ENCODE measurements around the gene PPRC1. TPM values are rescaled to one million over a fixed set of nuclear protein-coding genes. Genes with fewer than 3 reads are reported as not detected.

The PPRC1 gene
- total RNA-seq, 1 donor from 2014 or later: 11.7 TPM

GRCh38 chr10:102133373-102134195, 744 bp downstream of the PPRC1 start:
- peak overlapping the region; percentile 71 for H3K9ac ChIP-seq
- Mint-ChIP-seq H3K27ac (peak overlapping the region; percentile 93), H3K36me3 (peaks cover 8% of the 10 kb centered on the region), H3K4me3 (peak overlapping the region; percentile 99), H3K4me1 (peaks cover 23% of the 10 kb centered on the region), H3K9me3 (no peaks in the 10 kb centered on the region), H3K27me3 (ENCODE audit: insufficient read depth, low read depth) (peaks cover 8% of the 10 kb centered on the region)
- peaks cover 51% of the 10 kb centered on the region for H4K20me1 ChIP-seq (ENCODE audit: low read depth)
- H3K4me2 ChIP-seq: peak overlapping the region; percentile 96
- H2AFZ ChIP-seq (replicated peaks): peak overlapping the region; percentile 70
- DNase-seq (ENCODE audit: low spot score): peak; percentile 65
- H3K36me3 ChIP-seq: no peaks in the 10 kb centered on the region
- H3K4me3 ChIP-seq: peak overlapping the region; percentile 91
- H3K9me3 ChIP-seq (ENCODE audit: low read depth): no peaks in the 10 kb centered on the region
- H3K27ac ChIP-seq: peak overlapping the region; percentile 18
- H3K79me2 ChIP-seq (ENCODE audit: low read depth): peaks cover 58% of the 10 kb centered on the region
- no peaks in the 10 kb centered on the region for H3K27me3 ChIP-seq
- peaks cover 4% of the 10 kb centered on the region for H3F3A ChIP-seq (ENCODE audit: low read depth)
- TF ChIP-seq EZH2 (IDR thresholded peaks at IDR 0.05) (no peak), EZH2phosphoT487 (IDR thresholded peaks at IDR 0.05) (no peak)
- peaks cover 16% of the 10 kb centered on the region for H3K4me1 ChIP-seq

- peak overlapping the region; percentile 70 for H3K27ac Mint-ChIP-seq
- H3K4me3 Mint-ChIP-seq: peak overlapping the region; percentile 99
- Histone ChIP-seq H3K27me3 (no peaks in the 10 kb centered on the region), H3K36me3 (no peaks in the 10 kb centered on the region), H3K4me2 (peak overlapping the region; percentile 96), H2AFZ (replicated peaks) (no peak overlapping the region), H4K20me1 (ENCODE audit: low read depth) (peaks cover 55% of the 10 kb centered on the region), H3K27ac (no peak overlapping the region), H3K79me2 (ENCODE audit: low read depth) (peaks cover 66% of the 10 kb centered on the region), H3K4me3 (peak overlapping the region; percentile 91), H3K4me1 (peaks cover 16% of the 10 kb centered on the region), H3F3A (ENCODE audit: low read depth) (peaks cover 4% of the 10 kb centered on the region), H3K9ac (peak overlapping the region; percentile 71), H3K9me3 (ENCODE audit: low read depth) (no peaks in the 10 kb centered on the region)
- TF ChIP-seq EZH2 (IDR thresholded peaks at IDR 0.05) (no peak), CTCF (IDR thresholded peaks at IDR 0.05) (no peak), EZH2phosphoT487 (IDR thresholded peaks at IDR 0.05) (no peak)
- no peak for DNase-seq (ENCODE audit: low spot score)
- H3K27me3 Mint-ChIP-seq (ENCODE audit: insufficient read depth, low read depth): peaks cover 10% of the 10 kb centered on the region
- no peaks in the 10 kb centered on the region for H3K9me3 Mint-ChIP-seq
- H3K36me3 Mint-ChIP-seq: peaks cover 15% of the 10 kb centered on the region
- peaks cover 23% of the 10 kb centered on the region for H3K4me1 Mint-ChIP-seq
Measured at GRCh38 chr10:102134416-102134815, 1.6 kb downstream of the PPRC1 start.

GRCh38 chr10:102135956-102136526, 3.2 kb downstream of the PPRC1 start:
- peaks cover 4% of the 10 kb centered on the region for H3F3A ChIP-seq (ENCODE audit: low read depth)
- no peak overlapping the region for H3K27ac ChIP-seq
- DNase-seq (ENCODE audit: low spot score): no peak
- H4K20me1 ChIP-seq (ENCODE audit: low read depth): peaks cover 66% of the 10 kb centered on the region
- peaks cover 27% of the 10 kb centered on the region for H3K36me3 Mint-ChIP-seq
- H2AFZ ChIP-seq (replicated peaks): no peak overlapping the region
- peak overlapping the region; percentile 1 for H3K4me3 Mint-ChIP-seq
- peaks cover 75% of the 10 kb centered on the region for H3K79me2 ChIP-seq (ENCODE audit: low read depth)
- no peaks in the 10 kb centered on the region for H3K9me3 Mint-ChIP-seq
- no peaks in the 10 kb centered on the region for H3K27me3 ChIP-seq
- no peaks in the 10 kb centered on the region for H3K9me3 ChIP-seq (ENCODE audit: low read depth)
- H3K4me2 ChIP-seq: peak overlapping the region; percentile 2
- H3K27ac Mint-ChIP-seq: peak overlapping the region; percentile 47
- peaks cover 16% of the 10 kb centered on the region for H3K4me1 ChIP-seq
- peaks cover 23% of the 10 kb centered on the region for H3K4me1 Mint-ChIP-seq
- no peak for TF ChIP-seq EZH2 (IDR thresholded peaks at IDR 0.05)
- no peak for TF ChIP-seq CTCF (IDR thresholded peaks at IDR 0.05)
- TF ChIP-seq EZH2phosphoT487 (IDR thresholded peaks at IDR 0.05): no peak
- peaks cover 10% of the 10 kb centered on the region for H3K27me3 Mint-ChIP-seq (ENCODE audit: insufficient read depth, low read depth)
- H3K36me3 ChIP-seq: no peaks in the 10 kb centered on the region
- no peak overlapping the region for H3K9ac ChIP-seq
- no peak overlapping the region for H3K4me3 ChIP-seq

Data from neural progenitor cell (in vitro differentiated cells).